H1 (cell line): Measurements from ENCODE around the gene IL17RD. TPM values are rescaled to one million over a fixed set of nuclear protein-coding genes. Genes with fewer than 3 reads are reported as not detected.

Source experiments
- CTCF ChIA-PET: fragments of 300-600 bp; sonication (Branson Sonifier 250); formaldehyde crosslinking; loops from one replicate; lab custom pipeline; 2021; ENCODE audit not compliant: partially characterized antibody; lab: Charles Lee
- POLR2A ChIA-PET: fragments of 300-600 bp; sonication (Branson Sonifier 250); formaldehyde crosslinking; loops from one replicate; lab custom pipeline; 2021; ENCODE audit warnings: inconsistent platforms; ENCODE audit not compliant: partially characterized antibody; lab: Charles Lee
- DNase-seq, 2 experiments: peaks; one replicate each; pipeline versions ENCODE4 v3.0.0 to v3.0.0-alpha.2; 2010 to 2022; ENCODE audit warnings: low spot score in 2 of 2, low read depth in 1 of 2, mixed read lengths in 1 of 2
- FAIRE-seq: peaks from 2 replicates; lab custom pipeline; 2011; peaks lifted over from hg19 to GRCh38; lab: Jason Lieb, UNC
- H2AFZ ChIP-seq: 2 replicates; pipeline ENCODE4 v1.8.1; 2012; ENCODE audit warnings: low read length, inconsistent platforms
- H2AK5ac ChIP-seq: 2 replicates; pipeline ENCODE4 v1.6.1; 2013; ENCODE audit warnings: low read depth, low read length
- H2BK120ac ChIP-seq: replicated peaks from 2 replicates; pipeline ENCODE3; 2013; ENCODE audit warnings: low read depth, low read length, inconsistent platforms
- H2BK12ac ChIP-seq: 2 replicates; pipeline ENCODE4 v1.6.1; 2013; ENCODE audit warnings: low read depth, low read length
- H2BK15ac ChIP-seq: 2 replicates; pipeline ENCODE4 v1.6.1; 2013; ENCODE audit warnings: low read length
- H2BK20ac ChIP-seq: 2 replicates; pipeline ENCODE4 v1.6.1; 2013; ENCODE audit warnings: low read length
- H2BK5ac ChIP-seq: 2 replicates; pipeline ENCODE4 v1.6.1; 2013; ENCODE audit warnings: low read depth, low read length
- H3K14ac ChIP-seq: 2 replicates; pipeline ENCODE4 v1.6.1; 2013; ENCODE audit warnings: inconsistent platforms; ENCODE audit not compliant: insufficient read length
- H3K18ac ChIP-seq: 2 replicates; pipeline ENCODE4 v1.6.1; 2013; ENCODE audit warnings: low read length; ENCODE audit errors: extremely low read depth
- H3K23ac ChIP-seq: 2 replicates; pipeline ENCODE4 v1.6.1; 2013; ENCODE audit warnings: inconsistent platforms; ENCODE audit not compliant: insufficient read length
- H3K23me2 ChIP-seq: 2 replicates; pipeline ENCODE4 v1.6.1; 2013; ENCODE audit warnings: low read depth, low read length
- H3K27ac ChIP-seq: 2 replicates; pipeline ENCODE4 v1.6.1; 2011; ENCODE audit warnings: low read depth, low read length, inconsistent platforms
- H3K27me3 ChIP-seq, 4 experiments: replicated peaks in 1 of 4; 1 replicate in 1 of 4; 2 replicates in 3 of 4; pipeline versions ENCODE4 v1.6.1 to v1.8.1; 2011 to 2013; ENCODE audit warnings: low read length in 3 of 4, mild to moderate bottlenecking in 3 of 4, inconsistent platforms in 2 of 4, mixed read lengths in 2 of 4, moderate library complexity in 1 of 4; ENCODE audit not compliant: control insufficient read depth in 3 of 4, insufficient read depth in 3 of 4; ENCODE audit errors: extremely low read depth in 1 of 4
- H3K36me3 ChIP-seq, 4 experiments: 2 replicates each; pipeline versions ENCODE4 v1.6.1 to v1.8.1; 2011 to 2013; ENCODE audit warnings: mild to moderate bottlenecking in 4 of 4, low read length in 3 of 4, moderate library complexity in 2 of 4, control low read depth in 1 of 4, inconsistent platforms in 1 of 4; ENCODE audit not compliant: insufficient read depth in 4 of 4, control insufficient read depth in 2 of 4
- H3K4ac ChIP-seq: replicated peaks from 2 replicates; pipeline ENCODE3; 2013; ENCODE audit warnings: low read length, low read depth, mixed read lengths, inconsistent platforms; ENCODE audit not compliant: insufficient read length
- H3K4me1 ChIP-seq, 4 experiments: replicated peaks in 1 of 4; 1 replicate in 1 of 4; 2 replicates in 3 of 4; pipeline versions ENCODE4 v1.6.1 to v1.8.1; 2011 to 2013; ENCODE audit warnings: low read length in 3 of 4, inconsistent platforms in 2 of 4, mixed read lengths in 1 of 4; ENCODE audit not compliant: insufficient read depth in 4 of 4, control insufficient read depth in 3 of 4
- H3K4me2 ChIP-seq, 2 experiments: 2 replicates each; pipeline versions ENCODE4 v1.6.1 to v1.8.1; 2011 to 2013; ENCODE audit warnings: low read depth in 2 of 2, low read length in 2 of 2, control low read depth in 1 of 2, inconsistent platforms in 1 of 2, mild to moderate bottlenecking in 1 of 2; ENCODE audit not compliant: insufficient read depth in 1 of 2
- H3K4me3 ChIP-seq, 4 experiments: fragments of 200-600, 300-600 bp in 1 of 4; sonication (generic), shearing (Covaris generic), sonication (Bioruptor Twin) in 1 of 4; 2 replicates each; pipeline versions ENCODE4 v1.5.1 to v1.8.1; 2011 to 2016; ENCODE audit warnings: low read length in 4 of 4, low read depth in 3 of 4, control low read depth in 2 of 4, inconsistent platforms in 2 of 4, mild to moderate bottlenecking in 2 of 4, mixed read lengths in 1 of 4, moderate library complexity in 1 of 4; ENCODE audit not compliant: insufficient read depth in 2 of 4; ENCODE audit errors: extremely low read depth in 1 of 4
- H3K56ac ChIP-seq: replicated peaks from 2 replicates; pipeline ENCODE3; 2013; ENCODE audit warnings: low read depth, mild to moderate bottlenecking, mixed read lengths, low read length, inconsistent platforms; ENCODE audit not compliant: insufficient read length
- H3K79me1 ChIP-seq: 2 replicates; pipeline ENCODE4 v1.6.1; 2013; ENCODE audit warnings: low read depth, low read length, control low read depth
- H3K79me2 ChIP-seq, 2 experiments: 2 replicates each; pipeline versions ENCODE4 v1.6.1 to v1.8.1; 2012 to 2013; ENCODE audit warnings: low read length in 2 of 2, mild to moderate bottlenecking in 2 of 2, inconsistent platforms in 1 of 2; ENCODE audit not compliant: insufficient read depth in 2 of 2, control insufficient read depth in 1 of 2
- H3K9ac ChIP-seq, 4 experiments: replicated peaks in 1 of 4; 1 replicate in 1 of 4; 2 replicates in 3 of 4; pipeline versions ENCODE4 v1.6.1 to v1.8.1; 2011 to 2013; ENCODE audit warnings: low read depth in 3 of 4, low read length in 3 of 4, control low read depth in 2 of 4, mild to moderate bottlenecking in 2 of 4, moderate library complexity in 2 of 4, inconsistent platforms in 1 of 4; ENCODE audit errors: extremely low read depth in 1 of 4
- H3K9me3 ChIP-seq, 2 experiments: 2 replicates each; pipeline versions ENCODE4 v1.6.1 to v1.8.1; 2012 to 2013; ENCODE audit warnings: mild to moderate bottlenecking in 2 of 2, moderate library complexity in 2 of 2, control low read depth in 1 of 2, inconsistent platforms in 1 of 2, low read depth in 1 of 2, low read length in 1 of 2, mixed read lengths in 1 of 2; ENCODE audit not compliant: insufficient read depth in 2 of 2
- H4K20me1 ChIP-seq, 2 experiments: replicated peaks in 1 of 2; 2 replicates each; pipeline versions ENCODE3 to v1.8.1; 2011 to 2013; ENCODE audit warnings: inconsistent platforms in 2 of 2, low read length in 2 of 2, mild to moderate bottlenecking in 1 of 2; ENCODE audit not compliant: insufficient read depth in 2 of 2, control insufficient read depth in 1 of 2
- H4K5ac ChIP-seq: 2 replicates; pipeline ENCODE4 v1.6.1; 2013; ENCODE audit warnings: low read length, low read depth, mixed read lengths, inconsistent platforms; ENCODE audit not compliant: insufficient read length
- H4K8ac ChIP-seq: 2 replicates; pipeline ENCODE4 v1.8.0; 2013; ENCODE audit warnings: mild to moderate bottlenecking, moderate library complexity, low read length, inconsistent platforms; ENCODE audit not compliant: insufficient read depth; ENCODE audit errors: extremely low read depth
- H4K91ac ChIP-seq: replicated peaks from 2 replicates; pipeline ENCODE3; 2013; ENCODE audit warnings: low read length, mixed read lengths, inconsistent platforms; ENCODE audit not compliant: insufficient read length
- BCL11A ChIP-seq, 2 experiments: IDR thresholded peaks; one replicate each; pipeline ENCODE4 v1.6.1; 2011; ENCODE audit warnings: low read depth in 2 of 2, low read length in 2 of 2, mild to moderate bottlenecking in 2 of 2
- BRCA1 ChIP-seq: IDR thresholded peaks from 2 replicates; pipeline ENCODE4 v1.6.1; 2012; ENCODE audit warnings: low read depth, low read length, improper control_type of control experiment
- CEBPB ChIP-seq: IDR thresholded peaks from 2 replicates; pipeline ENCODE4 v1.6.1; 2012; ENCODE audit warnings: low read depth, low read length
- CTBP2 ChIP-seq: IDR thresholded peaks from 2 replicates; pipeline ENCODE4 v1.7.0; 2011; ENCODE audit warnings: borderline replicate concordance, mild to moderate bottlenecking, moderate library complexity, mixed read lengths, low read length; ENCODE audit not compliant: insufficient read depth, insufficient read length
- FOSL1 ChIP-seq: IDR thresholded peaks from 2 replicates; pipeline ENCODE4 v1.6.1; 2011; ENCODE audit warnings: mild to moderate bottlenecking, low read depth, low read length, moderate library complexity; ENCODE audit not compliant: insufficient read depth
- GTF2F1 ChIP-seq: IDR thresholded peaks from 2 replicates; pipeline ENCODE4 v1.6.1; 2012; ENCODE audit warnings: low read depth, low read length, improper control_type of control experiment, borderline replicate concordance
- JUND ChIP-seq: IDR thresholded peaks from 2 replicates; pipeline ENCODE4 v1.6.1; 2011; ENCODE audit warnings: mild to moderate bottlenecking, improper control_type of control experiment, low read length
- KDM5A ChIP-seq: fragments of 200-600 bp; IDR thresholded peaks from 2 replicates; pipeline ENCODE4 v1.7.1; 2012; ENCODE audit warnings: mild to moderate bottlenecking, low read length, inconsistent platforms, mixed read lengths
- SP1 ChIP-seq: IDR thresholded peaks from 2 replicates; pipeline ENCODE4 v1.6.1; 2011; ENCODE audit warnings: low read depth, low read length
- TCF12 ChIP-seq: IDR thresholded peaks from 2 replicates; pipeline ENCODE4 v1.6.1; 2011; ENCODE audit warnings: low read depth, mild to moderate bottlenecking, low read length
- ZNF274 ChIP-seq: IDR thresholded peaks from 2 replicates; pipeline ENCODE4 v1.7.0; 2012; ENCODE audit warnings: low read length, borderline replicate concordance; ENCODE audit errors: extremely low read depth
- WGBS, 2 experiments: shearing (Covaris generic) in 1 of 2; methylation state at CpG; one replicate each; pipeline versions ENCODE4 v1.1.6 to v1.1.7; 2013 to 2015; ENCODE audit warnings: low lambda C conversion rate in 2 of 2, mixed read lengths in 2 of 2, inconsistent platforms in 1 of 2, low coverage in 1 of 2, missing lambda C conversion rate in 1 of 2; ENCODE audit not compliant: insufficient replicate concordance in 2 of 2, insufficient coverage in 1 of 2, insufficient read length in 1 of 2; ENCODE audit errors: extremely low coverage in 1 of 2, missing lambda C conversion rate in 1 of 2; 5-methylcytosine and 5-hydroxymethylcytosine counted together
- polyA plus RNA-seq, 7 experiments: library from polyadenylated mRNA; depleted of rRNA in 3 of 7; stranded (reverse) in 5 of 7; unstranded in 2 of 7; fragments of >200 nt in 5 of 7; fragments of 200-250 nt in 2 of 7; gene quantifications; 1 replicate in 5 of 7; 2 replicates in 1 of 7; 4 replicates in 1 of 7; pipeline versions ENCODE4 v1.2.1 to v1.2.3, GENCODE V29; 2011 to 2013; ENCODE audit warnings: missing spikeins in 2 of 7, mixed read lengths in 2 of 7
- total RNA-seq: library from RNA; stranded (reverse); fragmentation: NEBNext Ultra II Directional; extraction: Animal tissue kit (Norgen Biotek cat#: 25700); gene quantifications from 2 replicates; pipeline ENCODE4 v1.2.1, GENCODE V29; 2021
- TF ChIP-seq, protein P1 (sequence below), 3 experiments: IDR thresholded peaks; 1 replicate in 2 of 3; 2 replicates in 1 of 3; pipeline versions ENCODE4 v1.5.1 to v1.6.1; 2011; ENCODE audit warnings: low read length in 3 of 3, mild to moderate bottlenecking in 3 of 3, inconsistent platforms in 2 of 3, low read depth in 1 of 3, moderate library complexity in 1 of 3; ENCODE audit not compliant: insufficient read depth in 1 of 3; ENCODE audit errors: control extremely low read depth in 1 of 3

Gene IL17RD
- total and polyA plus RNA-seq, 2 of the 8 experiments (the other 6 are each of a cell fraction or from before 2014, with no cell fraction given): 10.9 to 48.9 TPM

DNA sequence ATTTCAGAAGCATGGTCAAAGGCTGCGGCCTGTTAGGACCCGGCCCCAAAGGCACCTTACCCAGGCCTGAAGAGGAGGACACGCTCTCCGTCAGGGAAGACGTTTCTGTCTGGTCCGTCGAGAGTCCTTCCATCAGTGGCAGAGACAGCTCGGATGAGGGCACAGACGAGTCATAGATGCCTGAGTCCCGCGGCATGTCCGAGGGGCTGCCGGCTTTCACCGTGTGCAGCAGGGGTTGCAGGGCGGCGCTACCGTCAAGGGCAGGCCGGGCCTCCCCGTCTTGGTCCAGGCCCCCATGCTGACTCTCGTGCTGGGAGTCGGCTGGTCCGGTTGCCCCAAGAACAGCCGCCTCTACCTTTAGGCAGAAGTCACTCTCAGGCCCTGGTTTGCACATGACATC is 67.6 kb downstream of the IL17RD start:
- no peaks in the 10 kb centered on the region for H4K20me1 ChIP-seq
- no peaks in the 10 kb centered on the region for H3K79me2 ChIP-seq
- CTCF ChIA-PET: interaction anchor here (0.7 to 5.0 kb wide), 7 partner anchors 8 to 125 kb away, joined by 4 to 64 read pairs (median 6); partner anchors contain the start of gene IL17RD
- peaks cover 0 to 3% (median 1%) of the 10 kb centered on the region in 4 experiments; a peak in 3 of 7 replicates for H3K4me1 ChIP-seq
- no peak overlapping the region for H2AFZ ChIP-seq
- no peaks in the 10 kb centered on the region; the same call in 1 of the 2 replicates for H3K79me1 ChIP-seq
- no peak overlapping the region; the same call in 1 of the 2 replicates for H4K8ac ChIP-seq
- no peak overlapping the region for H3K14ac ChIP-seq
- H3K4me2 ChIP-seq: no peak overlapping the region
- POLR2A ChIA-PET: no interaction called here
- H3K18ac ChIP-seq: no peak overlapping the region
- H3K9me3 ChIP-seq: no peaks in the 10 kb centered on the region
- H3K4me3 ChIP-seq: no peak overlapping the region
- H3K27me3 ChIP-seq: no peaks in the 10 kb centered on the region
- H2BK15ac ChIP-seq: no peak overlapping the region
- H2BK5ac ChIP-seq: no peak overlapping the region
- H2AK5ac ChIP-seq: no peak overlapping the region
- H3K23me2 ChIP-seq: no peaks in the 10 kb centered on the region
- H3K9ac ChIP-seq: no peak overlapping the region
- DNase-seq (no peak), FAIRE-seq (no peak)
- H4K91ac ChIP-seq: no peak overlapping the region
- no peak overlapping the region for H3K27ac ChIP-seq
- no peak overlapping the region for H2BK20ac ChIP-seq
- H2BK120ac ChIP-seq: no peak overlapping the region
- WGBS, 2 experiments: 94% methylated on average over 23 of the region's 23 CpGs; no CpG with 5 or more reads in 1 of the 2 experiments
- no peak overlapping the region for H3K4ac ChIP-seq
- no peak overlapping the region for H3K23ac ChIP-seq
- no peak overlapping the region for H4K5ac ChIP-seq
- no peak overlapping the region for H2BK12ac ChIP-seq
- peaks cover 0 to 25% (median 6%) of the 10 kb centered on the region in 4 experiments; a peak in 6 of 8 replicates for H3K36me3 ChIP-seq
- no peak overlapping the region for H3K56ac ChIP-seq
- TF ChIP-seq CEBPB: no peak
- no peak for TF ChIP-seq GTF2F1
- no peak for TF ChIP-seq CTBP2
- TF ChIP-seq, protein P1, sequence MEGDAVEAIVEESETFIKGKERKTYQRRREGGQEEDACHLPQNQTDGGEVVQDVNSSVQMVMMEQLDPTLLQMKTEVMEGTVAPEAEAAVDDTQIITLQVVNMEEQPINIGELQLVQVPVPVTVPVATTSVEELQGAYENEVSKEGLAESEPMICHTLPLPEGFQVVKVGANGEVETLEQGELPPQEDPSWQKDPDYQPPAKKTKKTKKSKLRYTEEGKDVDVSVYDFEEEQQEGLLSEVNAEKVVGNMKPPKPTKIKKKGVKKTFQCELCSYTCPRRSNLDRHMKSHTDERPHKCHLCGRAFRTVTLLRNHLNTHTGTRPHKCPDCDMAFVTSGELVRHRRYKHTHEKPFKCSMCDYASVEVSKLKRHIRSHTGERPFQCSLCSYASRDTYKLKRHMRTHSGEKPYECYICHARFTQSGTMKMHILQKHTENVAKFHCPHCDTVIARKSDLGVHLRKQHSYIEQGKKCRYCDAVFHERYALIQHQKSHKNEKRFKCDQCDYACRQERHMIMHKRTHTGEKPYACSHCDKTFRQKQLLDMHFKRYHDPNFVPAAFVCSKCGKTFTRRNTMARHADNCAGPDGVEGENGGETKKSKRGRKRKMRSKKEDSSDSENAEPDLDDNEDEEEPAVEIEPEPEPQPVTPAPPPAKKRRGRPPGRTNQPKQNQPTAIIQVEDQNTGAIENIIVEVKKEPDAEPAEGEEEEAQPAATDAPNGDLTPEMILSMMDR (IDR thresholded peaks at IDR 0.05; ENCODE audit: control extremely low read depth in 1 of 3, insufficient read depth in 1 of 3, low read depth in 1 of 3, low read length in 3 of 3): no peak
- TF ChIP-seq BRCA1: no peak
- TF ChIP-seq ZNF274: no peak
- TF ChIP-seq FOSL1: no peak
- TF ChIP-seq TCF12: no peak
- no peak for TF ChIP-seq JUND
- TF ChIP-seq BCL11A (IDR thresholded peaks at IDR 0.05; ENCODE audit: low read depth in 2 of 2, low read length in 2 of 2): no peak
- no peak for TF ChIP-seq SP1
- no peak for TF ChIP-seq KDM5A
